ENCODE data around the gene RPS19BP1. TPM values are rescaled to one million over a fixed set of nuclear protein-coding genes. Genes with fewer than 3 reads are reported as not detected.

The RPS19BP1 gene
- polyA plus RNA-seq, 1 experiment: 66.7 TPM

- Histone ChIP-seq H3K4me3 (ENCODE audit: low read depth, low read length) (no peak overlapping the region), H3K27me3 (ENCODE audit: control insufficient read depth, insufficient read depth, low read length) (peaks cover 1% of the 10 kb centered on the region; the same call in 1 of the 2 replicates), H3K36me3 (ENCODE audit: control insufficient read depth, insufficient read depth, low read length) (peaks cover 8% of the 10 kb centered on the region)
- DNase-seq (ENCODE audit: low read depth): no peak
- no peak for TF ChIP-seq CTCF (IDR thresholded peaks at IDR 0.05; ENCODE audit: insufficient read depth, low read depth, low read length)
- CTCF ChIA-PET: interaction anchor here (1.2 kb wide), 2 partner anchors 24 to 63 kb away, joined by 3 read pairs; no protein-coding TSS in a partner anchor
- POLR2A ChIA-PET: no interaction called here
These were observed 32.4 kb downstream of the RPS19BP1 start for GRCh38 chr22:39500101-39500500.

DNA sequence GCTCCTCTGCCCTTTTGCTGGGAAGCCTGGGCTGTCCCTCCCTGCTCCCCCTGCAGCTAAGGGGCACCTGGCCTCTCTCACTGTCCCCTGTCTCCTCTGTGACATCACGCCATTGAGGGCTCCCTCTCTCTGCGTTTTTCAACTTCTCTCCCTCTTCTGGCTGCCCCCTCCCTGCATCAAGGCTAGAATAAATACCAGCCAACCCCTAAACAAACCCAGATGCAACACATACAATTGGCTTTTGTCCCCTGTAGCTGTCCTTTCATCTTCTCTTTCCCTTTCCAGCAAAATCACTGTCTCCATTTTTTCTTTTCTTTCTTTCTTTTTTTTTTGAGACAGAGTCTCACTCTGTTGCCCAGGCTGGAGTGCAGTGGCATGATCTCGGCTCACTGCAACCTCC lies 33.7 kb downstream of the RPS19BP1 start:
- POLR2A ChIA-PET: no interaction called here
- TF ChIP-seq CTCF (IDR thresholded peaks at IDR 0.05; ENCODE audit: insufficient read depth, low read depth, low read length): no peak
- Histone ChIP-seq H3K36me3 (ENCODE audit: control insufficient read depth, insufficient read depth, low read length) (no peaks in the 10 kb centered on the region), H3K4me3 (ENCODE audit: low read depth, low read length) (no peak overlapping the region), H3K27me3 (ENCODE audit: control insufficient read depth, insufficient read depth, low read length) (peaks cover 1% of the 10 kb centered on the region; the same call in 1 of the 2 replicates)
- DNase-seq (ENCODE audit: low read depth): no peak
- CTCF ChIA-PET: interaction anchor here (0.6 to 3.6 kb wide), 5 partner anchors 16 to 376 kb away, joined by 3 to 20 read pairs (median 4); no protein-coding TSS in a partner anchor

- Histone ChIP-seq H3K4me3 (ENCODE audit: low read depth, low read length) (no peak overlapping the region), H3K36me3 (ENCODE audit: control insufficient read depth, insufficient read depth, low read length) (no peaks in the 10 kb centered on the region), H3K27me3 (ENCODE audit: control insufficient read depth, insufficient read depth, low read length) (peaks cover 1% of the 10 kb centered on the region; the same call in 1 of the 2 replicates)
- ChIA-PET CTCF (interaction anchor here (0.6 to 3.6 kb wide), 7 partner anchors 16 to 376 kb away, joined by 3 to 20 read pairs (median 3); no protein-coding TSS in a partner anchor), POLR2A (no interaction called here)
- TF ChIP-seq CTCF (IDR thresholded peaks at IDR 0.05; ENCODE audit: insufficient read depth, low read depth, low read length): no peak
- DNase-seq (ENCODE audit: low read depth): no peak
These were observed 34.2 kb downstream of the RPS19BP1 start for GRCh38 chr22:39498368-39498767.

GRCh38 chr22:39497429-39497828 lies 35.1 kb downstream of the RPS19BP1 start:
- ChIA-PET CTCF (interaction anchor here (0.6 to 3.6 kb wide), 8 partner anchors 10 to 539 kb away, joined by 3 to 20 read pairs (median 4); no protein-coding TSS in a partner anchor), POLR2A (no interaction called here)
- DNase-seq (ENCODE audit: low read depth): no peak
- TF ChIP-seq CTCF (IDR thresholded peaks at IDR 0.05; ENCODE audit: insufficient read depth, low read depth, low read length): no peak
- H3K27me3 ChIP-seq (ENCODE audit: control insufficient read depth, insufficient read depth, low read length): peaks cover 1% of the 10 kb centered on the region; the same call in 1 of the 2 replicates
- no peak overlapping the region for H3K4me3 ChIP-seq (ENCODE audit: low read depth, low read length)
- no peaks in the 10 kb centered on the region for H3K36me3 ChIP-seq (ENCODE audit: control insufficient read depth, insufficient read depth, low read length)

GRCh38 chr22:39496131-39496838 lies 36.3 kb downstream of the RPS19BP1 start:
- peak; percentile 86 for TF ChIP-seq CTCF (IDR thresholded peaks at IDR 0.05; ENCODE audit: insufficient read depth, low read depth, low read length)
- no peak for DNase-seq (ENCODE audit: low read depth)
- CTCF ChIA-PET: interaction anchor here (0.6 to 3.6 kb wide), 25 partner anchors 9 to 540 kb away, joined by 3 to 20 read pairs (median 5); partner anchors contain the start of genes ATF4 and TAB1
- Histone ChIP-seq H3K36me3 (ENCODE audit: control insufficient read depth, insufficient read depth, low read length) (no peaks in the 10 kb centered on the region), H3K4me3 (ENCODE audit: low read depth, low read length) (no peak overlapping the region), H3K27me3 (ENCODE audit: control insufficient read depth, insufficient read depth, low read length) (peaks cover 1% of the 10 kb centered on the region; the same call in 1 of the 2 replicates)
- POLR2A ChIA-PET: no interaction called here

Measured in BJ (cell line).